ENCODE results near the gene OPN1LW.
"Not testable (repeated sequence)": the region's sequence is repeated elsewhere in the genome, so short reads cannot be mapped to it uniquely, and the experiment has no call there.

- TF ChIP-seq CTCF, EP300 (IDR thresholded peaks at IDR 0.05): not testable (repeated sequence)
Measured at GRCh38 chrX:154194316-154194715, 50.3 kb downstream of the OPN1LW start.

Data from sigmoid colon (tissue), 4 donors.